Measurements from ENCODE around the gene CENPN. TPM values are rescaled to one million over a fixed set of nuclear protein-coding genes. Genes with fewer than 3 reads are reported as not detected.

Gene CENPN
- total and polyA plus RNA-seq, 10 of the 15 experiments (the other 5 are each of a cell fraction or from before 2014, with no cell fraction given), result 39.8 to 143 (median 66.8) TPM

DNA sequence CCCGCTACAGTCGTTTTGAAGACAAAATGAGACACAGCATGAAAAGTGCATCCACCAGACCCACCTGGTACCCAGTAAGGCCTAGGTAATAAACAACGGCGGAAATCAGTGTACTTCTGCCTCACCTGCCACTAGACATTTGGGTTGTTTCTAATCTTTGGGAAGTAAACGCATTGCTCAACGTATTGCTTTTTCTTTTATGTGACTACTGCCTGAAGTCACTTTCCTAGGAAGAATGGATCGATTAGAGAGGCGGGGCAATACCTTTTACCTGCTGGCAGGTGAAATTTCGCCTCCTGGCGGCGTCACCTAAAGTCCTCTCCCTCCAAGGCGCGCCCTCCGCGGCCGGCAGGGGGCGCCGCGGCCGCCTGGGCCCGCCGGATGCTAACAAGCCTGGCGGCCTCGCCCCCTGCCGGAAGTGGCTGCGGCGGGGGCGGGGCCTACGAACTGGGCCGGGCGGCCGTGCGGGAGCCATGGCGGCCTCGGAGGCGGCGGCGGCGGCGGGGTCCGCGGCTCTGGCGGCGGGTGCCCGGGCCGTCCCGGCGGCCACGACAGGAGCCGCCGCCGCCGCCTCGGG, 28.5 kb downstream of the CENPN start, which contains the start of gene ATMIN:
TSS of gene ATMIN (plus strand) at position 445 of the 577 bp plus-strand sequence. CDS start at position 474, 29 bp downstream.
- FAIRE-seq, result peak; percentile 61
- Histone ChIP-seq H3K9me3 (replicated peaks; ENCODE audit: control insufficient read depth, insufficient read depth, low read length) (no peaks in the 10 kb centered on the region), H3K27me3 (replicated peaks in 1 of 2; ENCODE audit: control insufficient read depth in 2 of 2, insufficient read depth in 2 of 2, low read length in 1 of 2) (no peaks in the 10 kb centered on the region), H4K20me1 (ENCODE audit: control insufficient read depth, insufficient read depth) (no peaks in the 10 kb centered on the region), H3K4me1 (ENCODE audit: control insufficient read depth, insufficient read depth, low read length) (no peaks in the 10 kb centered on the region), H3K4me2 (ENCODE audit: control insufficient read depth, insufficient read depth) (peak within 1 kb of the TSS; percentile 84), H2AFZ (ENCODE audit: control insufficient read depth, low read depth, low read length) (peak within 1 kb of the TSS; percentile 59), H3K36me3 (ENCODE audit: control insufficient read depth in 2 of 2, insufficient read depth in 2 of 2, low read length in 1 of 2) (no peaks in the 10 kb centered on the region), H3K27ac (ENCODE audit: control insufficient read depth, insufficient read depth) (peak within 1 kb of the TSS; percentile 32; the same call in 1 of the 2 replicates), H3K4me3 (peak within 1 kb of the TSS; percentile 81), H3K9ac (ENCODE audit: control insufficient read depth, insufficient read depth, low read length) (peak within 1 kb of the TSS; percentile 76), H3K79me2 (ENCODE audit: control insufficient read depth, insufficient read depth, low read length) (peaks cover 13% of the 10 kb centered on the region)
- POLR2A ChIA-PET, result interaction anchor here (2.9 to 5.9 kb wide), 2 partner anchors 30 to 42 kb away, joined by 9 to 25 read pairs; partner anchors contain the start of genes C16orf46, CENPN and CMC2
- RAD21 ChIA-PET (ENCODE audit: unreplicated experiment), result interaction anchor here (1.4 to 3.4 kb wide), 5 partner anchors 28 to 42 kb away, joined by 4 to 20 read pairs (median 6); partner anchors contain the start of genes C16orf46, CENPN and CMC2
- BruUV-seq (replicated peaks), result no TSS peak
- peak; percentile 15 for DNase-seq (ENCODE audit: low read depth, low spot score)
- intact Hi-C loops (cut with micrococcal nuclease; ENCODE audit: unreplicated experiment), result loop anchor here (1.0 to 2.0 kb wide), 2 partner anchors 29 to 703 kb away; partner anchors contain the start of genes CENPN and CMC2
- CTCF ChIA-PET, result interaction anchor here (0.6 to 5.0 kb wide), 26 partner anchors 13 to 1619 kb away, joined by 3 to 67 read pairs (median 4); partner anchors contain the start of genes C16orf46, CENPN and CMC2
- SMC1A ChIA-PET (ENCODE audit: uncharacterized antibody, unreplicated experiment), result interaction anchor here (0.6 to 3.0 kb wide), 9 partner anchors 31 to 745 kb away, joined by 3 to 16 read pairs (median 3); partner anchors contain the start of gene C16orf46
- in situ Hi-C loops (cut with MboI), result no loop called here
- WGBS (ENCODE audit: insufficient coverage, insufficient replicate concordance, low lambda C conversion rate, missing lambda C conversion rate), result 8% methylated on average over 46 of the region's 54 CpGs
- ATAC-seq, result peak; percentile 97
- peak; percentile 99 for TF ChIP-seq SMARCA5 (IDR thresholded peaks at IDR 0.05)
- TF ChIP-seq YY1 (IDR thresholded peaks at IDR 0.05; ENCODE audit: low read depth, low read length), result peak; percentile 93
- peak; percentile 81; the same call in 1 of the 2 replicates for TF ChIP-seq CBX5 (IDR thresholded peaks at IDR 0.05; ENCODE audit: low read depth)
- TF ChIP-seq DPF2 (IDR thresholded peaks at IDR 0.05), result 0 out of 2 replicates have a peak, but pooled peaks have one; percentile 29
- TF ChIP-seq CREB1 (IDR thresholded peaks at IDR 0.05; ENCODE audit: low read depth), result 0 out of 2 replicates have a peak, but pooled peaks have one; percentile 31
- TF ChIP-seq MEF2A (IDR thresholded peaks at IDR 0.05; ENCODE audit: insufficient read depth, low read depth, low read length), result 0 out of 2 replicates have a peak, but pooled peaks have one; percentile 47
- TF ChIP-seq, protein P1, sequence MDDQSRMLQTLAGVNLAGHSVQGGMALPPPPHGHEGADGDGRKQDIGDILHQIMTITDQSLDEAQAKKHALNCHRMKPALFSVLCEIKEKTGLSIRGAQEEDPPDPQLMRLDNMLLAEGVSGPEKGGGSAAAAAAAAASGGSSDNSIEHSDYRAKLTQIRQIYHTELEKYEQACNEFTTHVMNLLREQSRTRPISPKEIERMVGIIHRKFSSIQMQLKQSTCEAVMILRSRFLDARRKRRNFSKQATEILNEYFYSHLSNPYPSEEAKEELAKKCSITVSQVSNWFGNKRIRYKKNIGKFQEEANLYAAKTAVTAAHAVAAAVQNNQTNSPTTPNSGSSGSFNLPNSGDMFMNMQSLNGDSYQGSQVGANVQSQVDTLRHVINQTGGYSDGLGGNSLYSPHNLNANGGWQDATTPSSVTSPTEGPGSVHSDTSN (IDR thresholded peaks at IDR 0.05; ENCODE audit: insufficient replicate concordance, low read depth, low read length), result no peak
- peak; percentile 67 for TF ChIP-seq RELA (IDR thresholded peaks at IDR 0.05; ENCODE audit: borderline replicate concordance, partially characterized antibody)
- peak; percentile 51; the same call in 1 of the 2 replicates for TF ChIP-seq TCF3 (IDR thresholded peaks at IDR 0.05; ENCODE audit: borderline replicate concordance, insufficient read depth, low read depth, low read length)
- TF ChIP-seq HDGF (IDR thresholded peaks at IDR 0.05), result no peak
- TF ChIP-seq, protein P2, sequence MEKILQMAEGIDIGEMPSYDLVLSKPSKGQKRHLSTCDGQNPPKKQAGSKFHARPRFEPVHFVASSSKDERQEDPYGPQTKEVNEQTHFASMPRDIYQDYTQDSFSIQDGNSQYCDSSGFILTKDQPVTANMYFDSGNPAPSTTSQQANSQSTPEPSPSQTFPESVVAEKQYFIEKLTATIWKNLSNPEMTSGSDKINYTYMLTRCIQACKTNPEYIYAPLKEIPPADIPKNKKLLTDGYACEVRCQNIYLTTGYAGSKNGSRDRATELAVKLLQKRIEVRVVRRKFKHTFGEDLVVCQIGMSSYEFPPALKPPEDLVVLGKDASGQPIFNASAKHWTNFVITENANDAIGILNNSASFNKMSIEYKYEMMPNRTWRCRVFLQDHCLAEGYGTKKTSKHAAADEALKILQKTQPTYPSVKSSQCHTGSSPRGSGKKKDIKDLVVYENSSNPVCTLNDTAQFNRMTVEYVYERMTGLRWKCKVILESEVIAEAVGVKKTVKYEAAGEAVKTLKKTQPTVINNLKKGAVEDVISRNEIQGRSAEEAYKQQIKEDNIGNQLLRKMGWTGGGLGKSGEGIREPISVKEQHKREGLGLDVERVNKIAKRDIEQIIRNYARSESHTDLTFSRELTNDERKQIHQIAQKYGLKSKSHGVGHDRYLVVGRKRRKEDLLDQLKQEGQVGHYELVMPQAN (conservative IDR thresholded peaks at IDR 0.05), result peak; percentile 17; the same call in 1 of the 2 replicates
- TF ChIP-seq SUPT20H (IDR thresholded peaks at IDR 0.05; ENCODE audit: borderline replicate concordance, control insufficient read depth, low read depth, low read length), result no peak
- TF ChIP-seq TAF1 (IDR thresholded peaks at IDR 0.05; ENCODE audit: borderline replicate concordance, low read depth, low read length), result peak; percentile 67; the same call in 1 of the 2 replicates
- TF ChIP-seq, protein P3, sequence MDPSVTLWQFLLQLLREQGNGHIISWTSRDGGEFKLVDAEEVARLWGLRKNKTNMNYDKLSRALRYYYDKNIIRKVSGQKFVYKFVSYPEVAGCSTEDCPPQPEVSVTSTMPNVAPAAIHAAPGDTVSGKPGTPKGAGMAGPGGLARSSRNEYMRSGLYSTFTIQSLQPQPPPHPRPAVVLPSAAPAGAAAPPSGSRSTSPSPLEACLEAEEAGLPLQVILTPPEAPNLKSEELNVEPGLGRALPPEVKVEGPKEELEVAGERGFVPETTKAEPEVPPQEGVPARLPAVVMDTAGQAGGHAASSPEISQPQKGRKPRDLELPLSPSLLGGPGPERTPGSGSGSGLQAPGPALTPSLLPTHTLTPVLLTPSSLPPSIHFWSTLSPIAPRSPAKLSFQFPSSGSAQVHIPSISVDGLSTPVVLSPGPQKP (IDR thresholded peaks at IDR 0.05; ENCODE audit: low read depth, low read length), result peak; percentile 61; the same call in 1 of the 2 replicates
- TF ChIP-seq, protein P4, sequence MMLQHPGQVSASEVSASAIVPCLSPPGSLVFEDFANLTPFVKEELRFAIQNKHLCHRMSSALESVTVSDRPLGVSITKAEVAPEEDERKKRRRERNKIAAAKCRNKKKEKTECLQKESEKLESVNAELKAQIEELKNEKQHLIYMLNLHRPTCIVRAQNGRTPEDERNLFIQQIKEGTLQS (IDR thresholded peaks at IDR 0.05; ENCODE audit: borderline replicate concordance, extremely low read depth, low read depth, low read length), result 0 out of 2 replicates have a peak, but pooled peaks have one; percentile 39
- no peak for TF ChIP-seq LARP7 (IDR thresholded peaks at IDR 0.05)

Data from GM12878 (cell line).